ENCODE results near the gene LASP1NB.
"Not testable (repeated sequence)": the region's sequence is repeated elsewhere in the genome, so short reads cannot be mapped to it uniquely, and the experiment has no call there.

Gene LASP1NB

DNA sequence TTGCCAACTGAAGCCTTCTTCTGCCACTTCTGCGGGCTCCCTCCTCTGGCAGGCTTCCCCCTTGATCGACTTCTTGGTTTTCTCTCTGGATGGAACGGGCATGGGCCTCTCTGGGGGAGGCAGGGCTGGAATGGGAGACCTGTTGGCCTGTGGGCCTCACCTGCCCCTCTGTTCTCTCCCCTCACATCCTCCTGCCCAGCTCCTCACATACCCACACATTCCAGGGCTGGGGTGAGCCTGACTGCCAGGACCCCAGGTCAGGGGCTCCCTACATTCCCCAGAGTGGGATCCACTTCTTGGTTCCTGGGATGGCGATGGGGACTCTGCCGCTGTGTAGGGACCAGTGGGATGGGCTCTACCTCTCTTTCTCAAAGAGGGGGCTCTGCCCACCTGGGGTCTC is 6.5 kb upstream of the LASP1NB start:
- no peak for DNase-seq

DNA sequence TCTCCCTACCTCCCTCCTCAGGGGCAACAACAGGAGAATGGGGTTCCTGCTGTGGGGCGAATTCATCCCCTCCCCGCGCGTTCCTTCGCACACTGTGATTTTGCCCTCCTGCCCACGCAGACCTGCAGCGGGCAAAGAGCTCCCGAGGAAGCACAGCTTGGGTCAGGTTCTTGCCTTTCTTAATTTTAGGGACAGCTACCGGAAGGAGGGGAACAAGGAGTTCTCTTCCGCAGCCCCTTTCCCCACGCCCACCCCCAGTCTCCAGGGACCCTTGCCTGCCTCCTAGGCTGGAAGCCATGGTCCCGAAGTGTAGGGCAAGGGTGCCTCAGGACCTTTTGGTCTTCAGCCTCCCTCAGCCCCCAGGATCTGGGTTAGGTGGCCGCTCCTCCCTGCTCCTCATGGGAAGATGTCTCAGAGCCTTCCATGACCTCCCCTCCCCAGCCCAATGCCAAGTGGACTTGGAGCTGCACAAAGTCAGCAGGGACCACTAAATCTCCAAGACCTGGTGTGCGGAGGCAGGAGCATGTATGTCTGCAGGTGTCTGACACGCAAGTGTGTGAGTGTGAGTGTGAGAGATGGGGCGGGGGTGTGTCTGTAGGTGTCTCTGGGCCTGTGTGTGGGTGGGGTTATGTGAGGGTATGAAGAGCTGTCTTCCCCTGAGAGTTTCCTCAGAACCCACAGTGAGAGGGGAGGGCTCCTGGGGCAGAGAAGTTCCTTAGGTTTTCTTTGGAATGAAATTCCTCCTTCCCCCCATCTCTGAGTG is 5.9 kb upstream of the LASP1NB start:
- DNase-seq, result no peak

DNA sequence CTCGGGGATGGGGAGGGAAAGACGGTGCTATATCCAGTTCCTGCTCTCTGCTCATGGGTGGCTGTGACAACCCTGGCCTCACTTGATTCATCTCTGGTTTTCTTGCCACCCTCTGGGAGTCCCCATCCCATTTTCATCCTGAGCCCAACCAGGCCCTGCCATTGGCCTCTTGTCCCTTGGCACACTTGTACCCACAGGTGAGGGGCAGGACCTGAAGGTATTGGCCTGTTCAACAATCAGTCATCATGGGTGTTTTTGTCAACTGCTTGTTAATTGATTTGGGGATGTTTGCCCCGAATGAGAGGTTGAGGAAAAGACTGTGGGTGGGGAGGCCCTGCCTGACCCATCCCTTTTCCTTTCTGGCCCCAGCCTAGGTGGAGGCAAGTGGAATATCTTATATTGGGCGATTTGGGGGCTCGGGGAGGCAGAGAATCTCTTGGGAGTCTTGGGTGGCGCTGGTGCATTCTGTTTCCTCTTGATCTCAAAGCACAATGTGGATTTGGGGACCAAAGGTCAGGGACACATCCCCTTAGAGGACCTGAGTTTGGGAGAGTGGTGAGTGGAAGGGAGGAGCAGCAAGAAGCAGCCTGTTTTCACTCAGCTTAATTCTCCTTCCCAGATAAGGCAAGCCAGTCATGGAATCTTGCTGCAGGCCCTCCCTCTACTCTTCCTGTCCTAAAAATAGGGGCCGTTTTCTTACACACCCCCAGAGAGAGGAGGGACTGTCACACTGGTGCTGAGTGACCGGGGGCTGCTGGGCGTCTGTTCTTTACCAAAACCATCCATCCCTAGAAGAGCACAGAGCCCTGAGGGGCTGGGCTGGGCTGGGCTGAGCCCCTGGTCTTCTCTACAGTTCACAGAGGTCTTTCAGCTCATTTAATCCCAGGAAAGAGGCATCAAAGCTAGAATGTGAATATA is 4.8 kb upstream of the LASP1NB start:
- DNase-seq, result no peak

DNA sequence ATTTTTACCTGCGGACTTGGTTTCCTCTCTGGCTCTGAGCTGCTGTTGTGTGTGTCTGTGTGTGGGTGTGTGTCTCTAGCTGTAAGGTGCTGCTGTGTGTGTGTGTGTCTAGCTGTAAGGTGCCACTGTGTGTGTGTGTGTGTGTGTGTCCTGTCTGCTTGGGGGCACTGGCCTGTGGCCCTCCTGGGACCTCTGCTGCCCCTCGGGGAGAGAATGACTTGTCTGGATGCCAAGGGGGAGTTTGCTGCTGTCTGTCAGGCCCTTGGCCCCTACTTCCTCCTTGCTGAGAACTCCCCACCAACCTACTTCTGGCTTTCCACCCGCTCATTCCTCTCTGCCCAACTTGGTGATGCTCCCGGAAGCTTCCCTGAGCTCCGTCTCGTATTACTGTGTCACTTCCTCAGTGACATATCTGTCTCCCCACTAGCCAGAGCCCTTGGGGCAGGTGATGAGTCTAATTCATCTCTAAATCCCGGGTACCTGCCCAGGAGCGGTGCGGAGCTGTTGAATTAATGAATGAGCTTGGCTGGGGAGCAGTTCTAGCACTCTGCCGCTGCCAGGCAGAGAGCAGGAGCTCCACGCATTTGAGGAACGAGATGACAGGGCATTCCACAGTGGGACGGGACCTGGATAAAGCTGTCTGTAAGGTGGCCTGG is 3.5 kb upstream of the LASP1NB start:
- no peak for DNase-seq

DNA sequence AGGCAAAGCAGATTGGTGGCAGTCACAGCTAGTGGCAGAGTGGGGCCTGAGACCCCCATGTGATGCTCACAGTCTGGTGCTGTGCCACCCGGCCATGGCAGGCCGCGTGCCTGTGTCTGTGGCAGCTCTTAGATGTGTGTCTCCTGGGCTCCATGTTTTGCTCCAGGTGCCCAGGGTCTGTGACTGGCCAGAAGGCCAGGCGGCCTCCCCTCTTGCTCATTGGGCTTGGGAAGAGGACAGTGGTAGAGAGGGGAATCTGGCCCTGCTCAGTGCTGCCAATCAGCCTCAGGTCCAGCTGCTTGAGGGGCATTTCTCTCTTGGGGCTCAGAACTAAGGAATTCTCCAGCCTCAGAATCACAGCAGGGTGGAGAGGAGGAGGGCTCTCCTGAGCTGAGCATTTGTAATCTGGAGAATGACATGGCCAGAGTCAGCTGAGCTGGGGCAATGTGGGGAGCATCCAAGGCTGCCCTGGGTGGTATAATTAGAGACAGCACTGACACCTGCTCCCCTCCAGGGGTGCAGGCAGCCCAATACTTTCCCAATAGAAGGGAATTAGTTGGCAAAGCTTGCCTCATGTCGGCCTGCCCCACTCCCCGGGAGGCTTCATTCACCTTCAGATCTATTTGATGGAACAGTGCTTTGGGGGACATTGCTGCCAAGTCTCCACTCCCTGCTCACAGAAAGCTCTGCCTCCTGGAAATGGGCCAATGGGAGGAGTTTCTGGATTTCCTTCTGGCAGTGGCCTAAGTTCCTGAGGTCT is 2.7 kb upstream of the LASP1NB start:
- DNase-seq, result peak; percentile 11

DNA sequence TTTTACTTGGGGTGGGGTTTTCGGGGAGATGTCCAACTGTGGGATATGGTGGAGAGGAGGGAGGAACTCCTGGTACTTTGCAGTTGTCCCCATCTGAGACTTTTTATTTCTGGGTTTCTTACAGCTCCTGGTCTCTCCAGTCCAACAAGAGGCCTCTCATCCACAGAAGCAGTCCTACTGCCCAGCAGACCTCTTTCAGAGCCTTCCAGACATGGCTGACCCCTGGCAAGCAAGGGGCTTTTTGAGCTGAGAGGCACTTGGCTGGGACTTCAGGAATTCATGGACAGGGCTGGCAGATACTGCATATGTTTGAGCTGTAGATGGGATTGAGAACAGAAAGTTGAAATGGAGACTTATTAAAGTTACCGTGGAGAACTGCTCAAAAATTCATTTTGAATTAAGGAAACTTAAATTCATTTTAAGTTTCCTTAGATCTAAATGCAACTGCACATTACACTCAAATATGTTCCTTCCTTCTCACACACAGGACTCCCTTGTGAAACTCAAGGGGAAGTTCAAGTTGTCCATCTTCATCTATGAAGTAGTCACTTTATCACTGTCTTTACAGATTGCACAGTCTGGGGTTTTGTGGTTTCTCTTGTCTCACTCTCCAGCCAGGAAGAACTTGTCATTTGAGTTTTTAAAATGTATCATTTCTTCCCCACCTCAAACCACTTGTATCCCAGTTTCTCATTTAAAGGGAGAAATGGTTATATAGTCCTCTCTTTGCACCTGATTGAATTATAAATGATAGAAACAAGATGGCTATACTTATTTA is 1.1 kb downstream of the LASP1NB start:
- DNase-seq, result no peak

DNA sequence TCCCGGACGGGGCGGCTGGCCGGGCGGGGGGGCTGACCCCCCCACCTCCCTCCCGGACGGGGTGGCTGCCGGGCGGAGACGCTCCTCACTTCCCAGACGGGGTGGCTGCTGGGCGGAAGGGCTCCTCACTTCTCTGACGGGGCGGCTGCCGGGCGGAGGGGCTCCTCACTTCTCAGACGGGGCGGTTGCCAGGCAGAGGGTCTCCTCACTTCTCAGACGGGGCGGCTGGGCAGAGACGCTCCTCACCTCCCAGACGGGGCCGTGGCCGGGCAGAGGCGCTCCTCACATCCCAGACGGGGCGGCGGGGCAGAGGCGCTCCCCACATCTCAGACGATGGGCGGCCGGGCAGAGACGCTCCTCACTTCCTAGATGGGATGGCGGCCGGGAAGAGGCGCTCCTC is 5.4 kb downstream of the LASP1NB start:
- DNase-seq, result not testable (repeated sequence)

DNA sequence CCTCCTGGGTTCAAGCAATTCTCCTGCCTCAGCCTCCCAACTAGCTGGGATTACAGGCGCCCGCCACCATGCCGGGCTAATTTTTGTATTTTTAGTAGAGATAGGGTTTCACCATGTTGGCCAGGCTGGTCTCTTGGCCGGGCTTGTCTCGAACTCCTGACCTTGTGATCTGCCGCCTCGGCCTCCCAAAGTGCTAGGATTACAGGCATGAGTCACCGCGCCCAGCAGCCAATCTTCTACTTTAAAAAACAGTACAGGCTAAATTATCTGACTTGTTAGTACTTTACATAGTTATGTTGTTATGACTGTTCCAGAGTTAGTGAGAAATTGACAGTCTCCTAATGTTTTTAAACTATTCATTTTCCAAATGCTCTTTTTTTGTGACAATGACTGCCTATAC is 8.5 kb downstream of the LASP1NB start:
- not testable (repeated sequence) for DNase-seq

DNA sequence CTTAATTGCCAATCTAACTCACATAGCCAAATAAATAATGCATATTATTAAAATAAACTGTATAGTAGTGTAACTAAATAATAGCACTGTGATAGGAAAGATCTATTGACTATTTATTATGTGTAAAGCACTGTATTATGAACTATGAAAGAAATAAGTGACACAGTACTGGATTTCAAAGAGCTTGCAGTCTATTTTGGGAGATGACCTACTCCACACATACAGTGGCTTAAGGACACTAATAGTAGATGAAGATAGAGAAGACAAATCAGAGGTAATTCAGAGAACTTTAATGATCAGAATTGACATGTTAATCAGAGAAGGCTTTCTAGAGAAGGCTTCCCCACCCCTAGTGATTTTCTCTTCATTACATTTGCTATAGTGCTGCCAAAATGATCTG is 14.6 kb downstream of the LASP1NB start:
- DNase-seq, result no peak

DNA sequence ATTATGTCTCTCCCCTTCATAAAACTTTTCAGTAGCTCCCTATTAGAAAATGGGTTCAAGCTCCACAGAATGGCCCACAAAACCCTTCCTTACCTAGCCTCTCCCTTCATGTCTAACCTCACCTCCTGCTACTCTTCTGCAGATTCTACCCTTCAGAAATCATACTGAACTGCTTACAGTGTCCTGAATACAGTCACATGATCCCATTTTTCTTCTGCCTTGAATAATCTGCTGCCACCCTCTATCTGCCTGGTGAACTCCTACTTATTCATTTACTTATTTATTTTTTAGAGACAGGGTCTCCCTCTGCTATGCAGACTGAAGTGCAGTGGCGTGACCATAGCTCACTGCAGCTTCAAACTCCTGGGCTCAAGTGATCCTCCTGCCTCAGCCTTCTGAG is 15.0 kb downstream of the LASP1NB start:
- DNase-seq, result no peak

DNA sequence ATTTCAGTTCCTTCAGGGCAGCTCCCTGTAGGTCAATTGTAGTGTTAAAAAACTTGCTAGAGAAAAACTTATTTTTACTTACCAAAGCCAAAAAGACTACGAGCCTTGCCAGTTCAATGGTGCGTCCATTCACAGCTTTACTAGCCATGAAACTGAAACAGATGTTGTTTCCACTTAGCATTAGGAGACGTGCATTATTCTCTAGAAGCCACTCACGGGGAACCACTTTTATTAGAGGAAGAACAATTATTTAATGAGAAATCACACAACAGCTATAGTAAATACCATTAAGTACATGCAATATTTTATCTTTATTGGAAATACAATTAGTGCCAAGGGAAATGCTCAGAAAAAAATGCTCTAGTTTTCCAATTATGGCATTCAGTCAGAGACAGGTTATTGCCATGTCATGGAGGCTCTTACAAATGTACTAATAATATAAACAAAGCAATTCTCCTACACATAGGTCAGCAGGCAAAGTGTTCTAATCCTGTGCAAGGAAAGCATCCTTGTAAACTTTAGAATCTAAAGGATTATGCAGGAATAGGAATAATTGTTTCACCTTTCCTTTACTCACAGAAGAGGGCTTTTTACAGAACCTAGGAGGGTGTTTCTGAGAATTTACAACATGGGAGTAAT is 17.4 kb downstream of the LASP1NB start:
- DNase-seq, result peak; percentile 22

DNA sequence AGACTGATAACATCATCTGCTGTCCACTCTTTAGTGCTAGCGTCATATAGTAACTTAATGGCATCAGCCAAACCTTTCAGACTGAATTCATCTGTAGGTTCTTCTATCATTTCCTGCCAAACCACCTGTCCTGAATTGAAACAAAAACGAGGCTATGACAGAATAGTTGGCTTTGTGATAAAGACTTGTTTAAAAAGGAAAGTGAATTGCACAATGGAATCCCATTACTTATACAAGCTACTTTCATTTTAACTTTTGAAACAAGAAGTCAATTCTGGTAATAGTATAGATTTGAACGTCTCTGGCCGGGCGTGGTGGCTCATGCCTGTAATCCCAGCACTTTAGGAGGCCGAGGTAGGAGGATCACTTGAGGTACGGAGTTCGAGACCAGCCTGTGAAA is 18.2 kb downstream of the LASP1NB start:
- DNase-seq, result no peak

DNA sequence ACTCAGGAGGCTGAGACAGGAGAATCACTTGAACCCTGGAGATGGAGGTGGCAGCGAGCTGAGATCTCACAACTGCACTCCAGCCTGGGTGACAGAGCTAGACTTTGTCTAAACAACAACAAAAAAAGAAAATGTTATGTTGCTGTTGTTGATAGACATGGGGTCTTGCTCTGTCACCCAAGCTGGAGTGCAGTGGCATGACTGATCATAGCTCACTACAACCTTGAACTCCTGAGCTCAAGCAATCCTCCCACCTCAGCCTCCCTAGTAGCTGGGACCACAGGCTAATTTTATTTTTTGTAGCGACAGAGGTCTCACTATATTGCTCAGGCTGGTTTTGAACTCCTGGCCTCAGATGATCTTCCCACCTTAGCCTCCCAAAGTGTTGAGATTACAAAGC is 21.8 kb downstream of the LASP1NB start:
- no peak for DNase-seq

DNA sequence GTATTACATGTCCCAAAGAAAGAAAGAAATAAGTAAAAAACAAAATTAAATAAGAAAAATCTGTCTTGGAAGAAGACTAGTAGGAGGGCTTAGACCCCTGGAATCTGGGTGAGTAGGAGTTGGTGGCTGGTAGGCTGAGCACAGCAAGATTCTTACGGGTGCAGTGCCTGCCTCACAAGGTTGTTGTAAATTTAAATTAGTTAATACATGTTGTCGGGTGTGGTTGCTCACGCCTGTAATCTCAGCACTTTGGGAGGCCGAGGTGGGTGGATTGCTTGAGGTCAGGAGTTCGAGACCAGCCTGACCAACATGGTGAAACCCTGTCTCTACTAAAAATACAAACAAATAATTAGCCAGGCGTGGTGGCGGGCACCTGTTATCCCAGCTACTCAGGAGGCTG is 28.4 kb downstream of the LASP1NB start:
- DNase-seq, result not testable (repeated sequence)

DNA sequence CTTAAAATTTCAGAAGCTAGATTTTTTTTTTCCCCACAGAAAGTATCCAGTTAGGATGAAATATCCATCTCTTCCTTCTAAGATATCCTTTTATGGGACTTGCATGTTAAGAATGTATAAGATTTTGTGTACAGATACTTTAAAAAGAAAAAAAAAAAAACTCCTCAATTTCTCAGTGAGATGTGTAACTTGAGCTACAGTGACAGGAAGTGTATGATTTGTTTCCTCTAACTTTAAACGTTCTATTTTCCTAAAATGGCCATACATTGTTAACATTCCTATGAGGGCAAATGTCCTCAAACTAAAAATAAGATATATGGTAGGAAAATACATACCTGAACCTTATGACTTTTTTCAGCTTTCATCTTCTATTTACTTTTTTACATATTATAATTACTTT is 32.9 kb downstream of the LASP1NB start:
- no peak for DNase-seq

DNA sequence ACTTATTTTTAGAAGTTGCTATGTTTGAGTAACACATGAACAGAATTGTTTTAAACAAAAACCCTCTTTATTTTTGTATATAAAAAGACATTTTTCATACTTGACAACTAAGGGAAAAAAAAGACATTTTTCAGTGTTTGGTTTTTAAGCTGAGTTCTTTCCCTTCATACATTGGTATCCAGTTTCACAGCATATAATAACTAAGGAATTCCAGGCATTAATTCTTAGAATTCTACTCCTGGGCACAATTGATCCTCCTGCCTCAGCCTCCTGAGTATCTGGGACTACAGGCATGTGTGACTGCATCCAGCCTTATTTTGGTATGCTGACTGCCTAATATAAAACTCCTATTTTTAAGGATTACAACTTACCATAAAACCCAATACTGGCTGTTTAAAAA is 33.3 kb downstream of the LASP1NB start:
- DNase-seq, result no peak

DNA sequence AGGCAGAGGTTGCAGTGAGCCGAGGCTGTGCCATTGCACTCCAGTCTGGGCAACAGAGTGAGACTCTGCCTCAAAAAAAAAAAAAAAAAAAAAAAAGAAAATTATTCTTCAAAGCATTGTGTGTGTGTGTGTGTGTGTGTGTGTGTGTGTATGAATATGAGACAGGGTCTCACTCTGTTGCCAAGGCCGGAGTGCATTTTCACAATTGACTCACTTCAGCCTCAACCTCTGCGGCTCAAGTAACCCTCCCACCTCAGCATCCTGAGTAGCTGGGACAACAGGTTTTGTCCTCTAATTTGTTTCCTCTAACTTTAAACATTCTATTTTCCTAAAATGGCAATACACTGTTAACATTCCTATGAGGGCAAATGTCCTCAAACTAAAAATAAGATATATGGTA is 34.1 kb downstream of the LASP1NB start:
- DNase-seq, result no peak

DNA sequence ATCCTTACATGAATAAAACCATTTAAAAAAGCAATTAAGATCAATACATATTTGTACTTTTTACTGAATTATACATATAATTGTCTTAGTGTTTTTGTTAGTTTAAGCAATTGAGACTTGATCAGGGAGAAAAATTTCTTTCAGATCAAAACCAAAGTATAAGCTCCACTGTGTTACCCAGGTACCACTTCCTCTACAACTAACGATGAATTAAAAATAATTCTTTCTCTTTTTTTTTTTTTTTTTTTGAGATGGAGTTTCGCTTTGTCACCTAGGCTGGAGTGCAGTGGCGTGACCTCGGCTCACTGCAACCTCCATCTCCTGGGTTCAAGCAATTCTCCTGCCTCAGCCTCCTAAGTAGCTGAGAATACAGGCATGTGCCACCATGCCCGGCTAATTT is 35.0 kb downstream of the LASP1NB start:
- DNase-seq, result no peak

DNA sequence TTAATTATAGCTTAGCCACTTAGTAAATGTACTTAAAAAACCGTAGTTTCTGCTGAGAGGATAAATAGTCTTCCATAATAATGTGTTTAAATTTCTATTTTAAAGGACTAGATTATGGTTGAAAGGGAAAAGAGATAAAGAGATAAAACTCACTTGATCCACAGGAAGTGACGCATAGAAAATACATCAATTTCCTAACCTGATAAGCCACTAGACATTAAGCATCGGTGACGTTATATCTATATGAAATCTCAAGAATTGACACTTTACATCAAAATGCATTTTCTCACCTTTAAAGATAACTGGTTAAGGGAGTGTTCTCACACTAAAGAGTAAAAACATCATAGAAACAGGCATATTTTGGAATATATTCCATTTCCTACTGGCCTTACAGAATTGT is 36.0 kb downstream of the LASP1NB start:
- no peak for DNase-seq

DNA sequence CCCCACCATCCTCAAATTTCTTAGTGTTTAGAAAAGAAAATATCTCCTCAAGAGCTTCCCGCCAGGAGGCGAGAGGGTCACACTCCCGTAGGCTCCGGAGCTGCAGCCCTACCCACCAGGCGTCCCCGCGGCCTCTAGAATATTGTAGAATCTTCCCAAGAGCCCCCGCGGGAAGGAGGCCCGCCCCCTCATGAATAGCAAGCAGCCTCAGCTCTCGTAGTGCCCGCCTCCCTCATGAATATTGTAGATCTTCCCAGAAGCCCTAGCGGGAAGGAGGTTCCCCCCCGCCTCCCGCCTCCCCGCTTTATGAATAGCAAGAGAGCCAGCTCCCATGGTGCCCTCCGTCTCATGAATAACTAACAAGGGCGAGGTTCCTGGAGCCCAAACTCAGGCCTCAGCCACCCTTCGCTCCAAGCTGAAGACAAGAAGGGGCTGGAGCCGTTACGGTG is 41.9 kb downstream of the LASP1NB start, which contains the start of gene FBXO47:
FBXO47 (minus strand) TSS at position 114 of the 449 bp plus-strand sequence. CDS start 4,378 bp downstream, outside the sequence.
- no peak for DNase-seq

DNA sequence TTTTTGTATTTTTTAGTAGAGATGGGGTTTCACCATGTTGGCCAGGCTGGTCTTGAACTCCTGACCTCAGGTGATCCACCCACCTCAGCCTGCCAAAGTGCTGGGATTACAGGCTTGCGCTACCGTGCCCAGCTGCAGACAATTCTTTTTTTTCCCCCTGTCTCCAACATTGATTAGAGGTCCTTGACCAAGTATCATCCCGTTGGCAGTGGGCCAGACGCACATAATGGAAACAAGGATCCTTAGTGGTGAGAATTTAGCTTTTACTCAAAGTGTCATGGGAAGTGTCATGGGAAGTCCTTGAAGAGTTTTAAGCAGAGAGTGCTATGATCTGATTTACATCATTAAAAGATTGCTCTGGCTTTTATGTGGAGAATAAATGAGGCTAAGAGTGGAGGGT is 43.9 kb downstream of the LASP1NB start:
- DNase-seq, result no peak

All from NCI-H1694 (cell line).